Mononuclear cell (primary cell): ENCODE results near the gene PRMT3. TPM values are rescaled to one million over a fixed set of nuclear protein-coding genes. Genes with fewer than 3 reads are reported as not detected.

Source experiments
- H3K27me3 ChIP-seq: 2 replicates; pipeline ENCODE4 v1.6.0; 2011; ENCODE audit warnings: low read length, control low read depth; ENCODE audit not compliant: insufficient read depth
- H3K4me1 ChIP-seq: 2 replicates; pipeline ENCODE4 v1.5.1; 2011; ENCODE audit warnings: mild to moderate bottlenecking, low read length, control low read depth; ENCODE audit not compliant: insufficient read depth
- H3K4me3 ChIP-seq: 2 replicates; pipeline ENCODE4 v1.5.1; 2011; ENCODE audit warnings: mild to moderate bottlenecking, low read length, moderate library complexity
- H3K9me3 ChIP-seq: 2 replicates; pipeline ENCODE4 v1.5.1; 2011; ENCODE audit warnings: low read depth, mild to moderate bottlenecking, control low read depth, low read length
- total RNA-seq: library from RNA; depleted of rRNA; stranded (reverse); fragments of >200 nt; gene quantifications from one replicate; pipeline ENCODE4 v1.2.3, GENCODE V29; 2012

The PRMT3 gene
- total RNA-seq, 1 donor = 15.8 TPM

DNA sequence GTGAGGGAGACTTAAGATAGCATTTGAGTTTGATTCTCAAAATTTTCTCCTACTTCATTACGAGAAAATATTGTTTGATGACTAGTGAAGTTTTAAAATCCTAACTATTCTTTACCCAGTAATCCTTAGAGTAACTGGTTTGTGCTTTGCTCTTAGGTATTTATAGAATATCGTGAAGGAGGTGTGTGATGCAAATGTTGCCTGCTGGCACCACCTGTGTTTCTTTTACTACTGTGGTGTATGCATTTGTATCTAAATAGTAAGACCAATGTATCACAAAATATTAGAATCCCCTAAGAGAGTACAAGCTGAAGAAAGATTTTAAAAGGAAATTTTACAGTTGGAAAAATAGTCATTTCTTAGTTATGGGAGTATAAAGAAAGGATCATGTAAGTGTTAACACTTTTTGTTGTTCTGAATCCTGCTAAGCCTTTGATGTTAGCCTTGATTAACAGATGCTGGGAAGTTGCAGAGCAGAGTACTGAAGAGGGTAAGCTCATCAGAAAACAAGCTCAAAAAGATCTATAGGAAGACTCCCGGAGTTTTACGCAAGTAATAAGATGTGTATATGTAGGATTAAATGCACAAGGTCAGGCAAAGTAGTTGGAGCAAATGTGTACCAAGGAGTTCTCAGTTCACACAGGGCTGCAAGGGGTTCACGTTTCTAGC lies 109.7 kb downstream of the PRMT3 start:
- no peaks in the 10 kb centered on the region for H3K9me3 ChIP-seq
- H3K4me1 ChIP-seq = no peaks in the 10 kb centered on the region
- H3K4me3 ChIP-seq = no peak overlapping the region
- no peaks in the 10 kb centered on the region for H3K27me3 ChIP-seq

DNA sequence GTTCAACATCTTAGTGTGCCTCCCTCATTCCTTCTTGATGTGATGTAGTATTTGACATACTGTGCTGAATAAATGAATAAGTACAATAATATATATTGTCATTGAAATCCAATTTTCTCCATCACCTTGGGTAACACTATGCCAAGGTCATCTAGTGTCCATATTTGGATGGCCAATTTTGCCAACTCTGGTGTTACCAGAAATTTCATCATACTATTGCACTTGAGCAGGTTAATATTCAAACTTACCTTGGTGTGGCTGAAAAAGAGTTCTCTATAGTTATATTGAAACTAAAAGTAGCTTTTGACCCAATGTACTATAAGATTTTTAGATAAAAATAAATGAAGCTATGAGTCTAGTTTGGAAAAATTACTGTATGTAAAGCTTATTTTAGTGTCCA lies 113.7 kb downstream of the PRMT3 start:
- H3K4me1 ChIP-seq = no peaks in the 10 kb centered on the region

DNA sequence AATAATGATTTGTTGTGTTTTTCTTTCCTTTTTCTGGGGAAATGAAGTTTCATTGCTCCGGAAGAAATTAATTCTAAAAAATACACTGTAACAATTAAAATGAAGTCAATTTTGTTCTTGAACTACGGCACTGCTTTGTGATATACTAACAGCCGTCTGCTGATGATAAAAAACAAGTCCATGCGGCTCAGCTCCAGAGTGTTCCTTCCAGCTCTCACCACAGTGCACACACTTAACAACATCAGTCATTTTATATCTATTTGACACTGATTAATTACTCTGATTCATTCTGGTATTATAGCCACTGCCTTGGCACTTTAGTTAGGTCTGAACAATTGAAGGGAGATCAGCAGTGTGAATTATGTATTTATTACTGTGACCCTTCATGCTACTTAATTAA lies 114.5 kb downstream of the PRMT3 start:
- H3K4me3 ChIP-seq = no peak overlapping the region
- H3K27me3 ChIP-seq = no peaks in the 10 kb centered on the region
- H3K4me1 ChIP-seq = no peaks in the 10 kb centered on the region
- H3K9me3 ChIP-seq = no peaks in the 10 kb centered on the region

More for the DNA sequence above, 113.7 kb downstream of the PRMT3 start:
- H3K27me3 ChIP-seq = no peaks in the 10 kb centered on the region
- no peak overlapping the region for H3K4me3 ChIP-seq
- no peaks in the 10 kb centered on the region for H3K9me3 ChIP-seq

DNA sequence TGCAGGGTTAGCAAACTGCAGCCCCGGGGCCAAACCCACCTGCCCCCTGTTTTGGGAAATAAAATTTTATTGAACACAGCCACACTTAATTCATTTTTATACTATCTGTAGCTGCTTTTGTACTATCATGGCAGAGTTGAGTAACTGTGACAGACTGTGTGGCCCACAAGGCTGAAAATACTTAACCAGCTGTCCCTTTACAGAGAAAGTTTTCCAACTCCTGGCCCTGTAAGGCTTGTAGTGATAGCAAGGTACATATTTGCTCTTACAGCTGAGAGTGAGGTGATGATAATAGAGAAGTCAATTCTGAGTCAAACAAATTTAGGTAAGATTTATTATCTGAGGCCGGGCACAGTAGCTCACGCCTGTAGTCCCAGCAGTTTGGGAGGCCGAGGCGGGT lies 124.5 kb downstream of the PRMT3 start:
- Histone ChIP-seq H3K27me3 (no peaks in the 10 kb centered on the region), H3K4me1 (no peaks in the 10 kb centered on the region)

DNA sequence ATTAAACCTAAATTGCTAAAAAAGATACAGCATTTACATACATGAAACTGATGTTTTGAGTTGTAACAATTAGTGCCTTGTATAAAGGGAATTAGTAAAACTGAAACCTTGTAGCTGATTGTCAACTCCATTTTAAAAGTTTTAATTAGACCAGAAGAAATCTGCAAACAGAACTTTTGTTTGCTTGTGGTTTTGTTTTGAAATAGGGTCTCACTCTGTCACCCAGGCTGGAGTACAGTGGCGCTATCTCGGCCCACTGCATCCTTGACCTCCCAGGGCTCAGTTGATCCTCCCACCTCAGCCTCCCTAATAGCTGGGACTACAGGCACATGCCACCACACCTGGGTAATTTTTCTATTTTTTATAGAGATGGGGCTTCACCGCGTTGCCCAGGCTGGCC lies 125.4 kb downstream of the PRMT3 start:
- Histone ChIP-seq H3K9me3 (no peaks in the 10 kb centered on the region), H3K4me1 (no peaks in the 10 kb centered on the region), H3K27me3 (no peaks in the 10 kb centered on the region), H3K4me3 (no peak overlapping the region)

More for the DNA sequence above, 124.5 kb downstream of the PRMT3 start:
- Histone ChIP-seq H3K9me3 (no peaks in the 10 kb centered on the region), H3K4me3 (no peak overlapping the region)

DNA sequence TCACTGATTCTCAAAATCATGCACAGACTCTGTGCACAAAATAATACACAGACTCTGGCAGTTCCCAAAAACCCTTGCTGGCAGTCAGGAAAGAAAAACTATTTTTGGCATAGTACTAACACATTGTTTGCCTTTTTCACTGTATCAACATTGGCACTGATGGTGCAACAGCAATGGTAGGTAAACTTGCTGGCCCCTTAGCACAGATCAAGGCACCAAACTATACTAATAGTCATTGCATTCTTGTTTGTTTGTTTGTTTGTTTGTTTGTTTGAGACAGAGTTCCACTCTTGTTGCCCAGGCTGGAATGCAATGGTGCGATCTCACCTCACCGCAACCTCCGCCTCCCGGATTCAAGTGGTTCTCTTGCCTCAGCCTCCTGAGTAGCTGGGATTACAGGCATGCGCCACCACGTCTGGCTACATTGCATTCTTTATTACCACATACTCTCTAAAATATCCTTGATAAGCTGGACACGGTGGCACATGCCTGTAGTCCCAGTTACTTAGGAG lies 130.9 kb downstream of the PRMT3 start:
- Histone ChIP-seq H3K4me3 (no peak overlapping the region), H3K4me1 (no peaks in the 10 kb centered on the region), H3K9me3 (no peaks in the 10 kb centered on the region), H3K27me3 (no peaks in the 10 kb centered on the region)

DNA sequence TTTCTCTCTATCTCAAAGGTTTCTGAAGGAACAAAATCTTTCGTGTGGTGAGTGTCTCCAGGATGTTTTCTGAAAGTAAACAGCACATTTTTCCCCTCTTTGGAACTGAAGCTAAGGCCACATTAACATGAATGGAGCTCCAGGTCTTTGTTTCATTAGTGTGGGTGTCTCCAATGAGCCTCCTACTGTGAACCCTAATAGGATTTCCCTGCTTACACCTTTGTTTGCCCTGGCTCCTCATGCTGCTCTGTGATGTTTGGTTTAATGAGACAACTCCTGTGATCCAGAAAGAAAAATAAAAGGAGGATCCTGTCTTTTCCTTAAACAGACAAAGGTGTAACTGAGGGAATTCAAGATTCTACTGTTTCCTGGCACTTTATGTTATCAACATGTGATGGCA lies 135.0 kb downstream of the PRMT3 start:
- no peaks in the 10 kb centered on the region for H3K27me3 ChIP-seq
- no peak overlapping the region for H3K4me3 ChIP-seq
- no peaks in the 10 kb centered on the region for H3K9me3 ChIP-seq
- no peaks in the 10 kb centered on the region for H3K4me1 ChIP-seq

DNA sequence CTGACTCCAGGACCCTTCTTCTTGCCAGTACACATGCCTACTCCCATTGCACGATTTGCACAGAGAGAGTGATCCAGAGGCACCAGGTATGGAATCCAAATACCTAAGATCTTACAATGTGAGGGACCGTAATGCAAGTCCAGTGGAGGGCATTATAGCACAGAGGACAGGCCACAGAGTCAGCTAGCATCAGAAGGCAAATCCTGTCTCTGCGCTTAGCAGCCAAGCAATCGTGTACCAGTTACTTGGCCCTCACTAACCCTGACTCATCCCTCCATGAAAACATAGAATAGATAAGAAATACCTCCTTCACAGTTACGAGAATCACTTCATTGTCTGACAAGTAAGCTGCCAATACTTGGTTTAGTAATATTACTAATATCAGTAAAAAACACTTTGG lies 142.2 kb downstream of the PRMT3 start:
- Histone ChIP-seq H3K9me3 (no peaks in the 10 kb centered on the region), H3K27me3 (no peaks in the 10 kb centered on the region), H3K4me1 (no peaks in the 10 kb centered on the region), H3K4me3 (no peak overlapping the region)

DNA sequence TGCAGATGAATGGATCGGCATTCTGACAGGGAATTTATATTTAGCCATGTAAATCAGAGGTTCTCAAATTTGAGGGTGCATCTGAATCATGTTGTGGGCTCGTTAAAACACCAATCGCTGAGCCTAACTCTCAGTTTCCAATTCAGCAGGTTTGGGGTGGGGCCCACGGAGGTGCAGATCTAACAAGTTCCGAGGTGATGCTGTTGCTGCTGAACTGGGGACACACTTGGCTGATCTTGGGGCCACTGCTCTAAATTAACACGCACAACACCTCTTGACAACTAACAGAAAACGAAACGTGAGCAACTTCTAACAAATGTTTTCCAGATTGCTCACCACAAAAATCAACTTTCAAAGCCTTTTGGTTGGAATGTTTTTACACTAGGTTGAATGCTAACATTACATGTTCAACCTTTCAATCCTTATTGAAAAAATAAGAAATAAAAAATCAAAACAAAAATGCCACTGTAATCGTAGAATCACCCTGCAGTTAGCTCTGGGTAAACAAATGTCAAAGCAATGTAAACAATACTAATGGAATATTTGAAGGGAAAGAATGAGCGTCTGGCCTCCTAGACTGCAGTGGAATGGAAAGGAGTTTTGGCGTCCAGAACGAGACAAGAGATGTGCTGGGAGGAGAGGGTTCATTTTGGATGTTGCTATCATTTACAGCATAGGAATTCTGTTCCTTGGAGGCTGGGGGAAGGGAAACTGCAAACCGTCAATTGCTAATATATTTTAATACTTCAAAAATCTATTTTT lies 143.6 kb downstream of the PRMT3 start:
- no peaks in the 10 kb centered on the region for H3K9me3 ChIP-seq
- H3K27me3 ChIP-seq = no peaks in the 10 kb centered on the region

DNA sequence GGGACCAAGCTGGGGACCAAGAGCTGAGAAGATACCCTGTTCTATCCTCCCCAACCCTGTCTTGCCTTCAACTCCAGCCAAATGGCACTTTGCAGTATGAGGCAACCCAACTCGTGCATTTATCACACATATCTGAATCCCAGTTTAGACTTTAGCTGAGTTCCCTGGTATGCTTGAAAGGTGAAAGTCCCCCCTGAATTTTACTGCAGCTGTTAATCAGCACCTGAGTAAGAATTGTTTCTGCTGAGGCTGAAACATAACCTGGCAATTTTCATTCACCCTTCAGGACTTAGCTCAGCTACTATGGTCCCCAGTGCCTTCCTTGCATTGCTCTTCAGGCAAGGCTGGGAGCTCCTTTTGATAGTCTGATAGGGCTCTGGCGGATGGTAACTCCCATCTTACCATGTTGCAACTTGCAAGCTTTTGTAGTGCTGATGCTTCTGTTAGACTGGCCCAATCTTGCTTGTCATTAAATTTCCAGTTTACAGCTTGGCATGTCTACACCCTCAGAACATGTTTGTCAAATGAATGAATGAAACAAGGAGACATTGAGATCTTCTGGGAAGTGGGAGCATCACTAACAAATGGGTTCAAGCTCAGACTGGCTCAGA lies 147.9 kb downstream of the PRMT3 start:
- H3K4me1 ChIP-seq = no peaks in the 10 kb centered on the region
- no peaks in the 10 kb centered on the region for H3K9me3 ChIP-seq
- H3K27me3 ChIP-seq = no peaks in the 10 kb centered on the region
- H3K4me3 ChIP-seq = no peak overlapping the region

More for the DNA sequence above, 143.6 kb downstream of the PRMT3 start:
- Histone ChIP-seq H3K4me3 (no peak overlapping the region), H3K4me1 (no peaks in the 10 kb centered on the region)

DNA sequence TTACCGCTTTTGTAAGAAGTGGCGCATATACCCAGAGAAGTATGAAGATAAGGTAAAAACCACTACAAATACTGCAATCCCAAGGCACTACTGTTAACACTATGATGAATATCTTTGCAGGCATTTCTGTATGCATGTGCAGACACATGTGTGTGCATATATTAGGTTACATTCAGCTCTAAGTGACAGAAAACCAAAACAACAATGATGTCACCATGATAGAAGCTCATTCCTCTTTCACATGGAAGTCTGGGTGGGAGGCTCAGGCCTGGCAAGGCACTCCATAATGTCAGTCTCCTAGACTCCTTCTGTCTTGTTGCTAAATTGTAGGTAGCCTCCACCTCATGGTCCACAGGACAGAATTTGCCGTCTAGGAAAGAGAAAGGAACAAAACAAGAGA lies 148.8 kb downstream of the PRMT3 start:
- Histone ChIP-seq H3K4me3 (no peak overlapping the region), H3K4me1 (no peaks in the 10 kb centered on the region), H3K27me3 (no peaks in the 10 kb centered on the region), H3K9me3 (no peaks in the 10 kb centered on the region)

DNA sequence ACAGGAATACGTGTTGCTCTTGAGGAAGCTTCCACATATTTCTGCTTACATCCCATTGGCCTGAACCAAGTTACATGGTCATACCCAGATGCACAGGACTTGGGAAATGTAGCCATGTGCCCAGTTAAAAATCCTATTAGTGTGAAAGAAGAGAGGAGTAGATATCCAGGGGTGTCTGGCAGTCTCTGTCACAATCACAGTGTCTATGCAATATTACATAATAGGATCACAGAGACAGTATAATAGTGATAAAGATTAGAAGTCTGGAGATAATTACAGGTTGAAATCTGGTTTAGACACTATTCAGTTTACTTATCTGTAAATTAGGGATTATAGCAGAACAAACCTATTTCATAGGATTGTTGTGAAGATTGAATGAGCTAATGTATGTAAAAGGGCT lies 149.3 kb downstream of the PRMT3 start:
- Histone ChIP-seq H3K4me3 (no peak overlapping the region), H3K9me3 (no peaks in the 10 kb centered on the region), H3K4me1 (no peaks in the 10 kb centered on the region), H3K27me3 (no peaks in the 10 kb centered on the region)

DNA sequence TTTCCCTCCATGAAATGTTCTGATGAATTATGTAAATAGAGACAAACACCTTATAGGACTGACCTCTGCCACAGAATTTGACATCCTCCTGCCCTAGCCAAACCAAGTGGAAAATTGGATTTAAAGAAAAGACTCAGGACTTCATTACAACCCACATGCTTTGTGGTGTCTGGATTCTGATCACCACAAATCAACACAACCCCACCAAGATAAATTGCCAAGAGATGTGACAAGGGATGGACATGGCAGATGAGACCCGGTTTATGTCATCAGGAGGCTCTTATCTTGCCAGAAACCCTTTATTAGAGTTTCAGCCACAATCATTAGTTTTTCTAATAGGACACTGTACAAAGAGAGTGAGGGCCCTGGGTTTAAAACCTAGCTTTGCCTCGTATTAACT lies 154.0 kb downstream of the PRMT3 start:
- Histone ChIP-seq H3K4me3 (no peak overlapping the region), H3K4me1 (no peaks in the 10 kb centered on the region), H3K27me3 (no peaks in the 10 kb centered on the region), H3K9me3 (no peaks in the 10 kb centered on the region)

DNA sequence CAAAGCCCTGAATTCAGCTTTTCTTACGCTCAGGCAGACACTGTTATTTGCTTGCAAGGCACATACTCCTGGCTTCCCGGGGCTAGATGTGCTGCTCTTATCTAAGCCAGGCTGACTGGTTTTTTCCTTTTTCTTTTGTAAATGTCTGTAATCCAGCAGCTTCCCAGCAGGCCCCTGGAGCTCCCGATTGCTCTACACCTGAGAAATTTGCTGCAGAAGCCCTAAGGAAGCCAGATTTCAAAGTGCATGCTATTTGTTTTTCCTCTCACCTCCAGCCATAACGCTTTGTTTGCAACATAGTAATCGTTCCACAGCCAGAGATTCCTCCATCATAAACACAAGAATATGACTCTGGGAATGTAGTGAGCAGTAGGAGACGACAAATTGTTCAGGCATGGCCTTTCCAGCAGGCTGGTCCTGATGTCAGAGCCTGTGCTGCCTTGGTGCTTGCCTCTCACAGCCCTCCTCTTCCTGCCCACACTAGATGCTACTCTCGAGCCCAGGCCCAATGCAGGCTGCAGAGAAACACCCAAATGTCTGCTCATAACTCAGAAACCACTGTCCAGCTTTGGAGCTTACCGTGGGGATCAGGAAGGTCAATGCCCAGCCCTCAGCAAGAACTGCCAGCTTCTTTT lies 157.2 kb downstream of the PRMT3 start:
- H3K4me1 ChIP-seq = no peaks in the 10 kb centered on the region
- H3K4me3 ChIP-seq = no peak overlapping the region
- H3K9me3 ChIP-seq = no peaks in the 10 kb centered on the region
- no peaks in the 10 kb centered on the region for H3K27me3 ChIP-seq

DNA sequence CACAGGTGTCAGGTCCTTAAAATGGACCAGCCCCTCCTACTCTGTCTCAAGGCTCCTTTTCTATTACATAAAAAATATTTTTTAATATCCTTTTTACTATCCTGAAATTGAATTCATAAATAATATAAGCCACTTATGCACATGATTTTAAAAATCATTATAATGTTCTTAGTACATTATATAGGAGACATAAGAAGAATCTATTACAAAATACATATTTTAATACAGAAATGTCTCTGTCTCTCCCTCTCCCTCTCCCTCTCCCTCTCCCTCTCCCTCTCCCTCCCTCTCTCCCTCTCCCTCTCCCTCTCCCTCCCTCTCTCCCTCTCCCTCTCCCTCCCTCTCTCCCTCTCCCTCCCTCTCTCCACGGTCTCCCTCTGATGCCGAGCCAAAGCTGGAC lies 159.9 kb downstream of the PRMT3 start:
- Histone ChIP-seq H3K27me3 (no peaks in the 10 kb centered on the region), H3K9me3 (no peaks in the 10 kb centered on the region), H3K4me3 (no peak overlapping the region), H3K4me1 (no peaks in the 10 kb centered on the region)
